ENCODE results near the gene WDR41.

The WDR41 gene

DNA sequence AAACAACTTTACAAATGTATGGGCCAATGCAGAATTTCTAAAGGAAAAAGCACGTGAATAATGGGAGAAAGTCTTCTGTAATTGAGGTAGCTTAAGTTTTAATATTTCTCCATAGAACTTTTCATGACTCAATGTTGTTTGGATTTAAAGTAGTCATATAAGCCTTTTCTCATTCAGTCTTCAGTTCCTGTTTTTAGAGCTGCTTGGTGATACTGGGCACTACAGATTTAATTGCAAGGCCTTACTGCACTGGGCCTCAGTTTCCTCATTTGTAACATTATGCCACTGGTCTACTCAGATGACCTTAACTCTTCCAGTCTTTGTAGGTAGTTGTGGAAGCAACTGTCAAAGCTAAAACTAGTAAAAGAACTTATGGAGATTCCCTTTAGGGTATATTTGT lies 60.4 kb downstream of the WDR41 start:
- Histone ChIP-seq H3K4me1 (ENCODE audit: control insufficient read depth in 2 of 2, insufficient read depth in 1 of 2, low read depth in 1 of 2, low read length in 2 of 2) (peaks cover 0 to 4% of the 10 kb centered on the region in 2 donors), H2BK12ac (ENCODE audit: low read length) (no peak overlapping the region), H3K4me3 (ENCODE audit: low read length in 2 of 2) (no peak overlapping the region), H3K18ac (ENCODE audit: low read length) (no peak overlapping the region), H2AFZ (ENCODE audit: low read length) (no peak overlapping the region), H3K23ac (ENCODE audit: low read depth, low read length, poor library complexity) (no peak overlapping the region), H3K79me1 (ENCODE audit: low read depth, low read length) (no peaks in the 10 kb centered on the region), H3K27ac (replicated peaks; ENCODE audit: low read length) (no peak overlapping the region), H2BK15ac (ENCODE audit: low read length) (no peak overlapping the region), H3K9me3 (replicated peaks in 1 of 2; ENCODE audit: control insufficient read depth in 2 of 2, insufficient read depth in 1 of 2, low read depth in 1 of 2, low read length in 2 of 2) (no peaks in the 10 kb centered on the region), H3K9ac (ENCODE audit: low read depth, low read length, poor library complexity) (no peak overlapping the region), H2AK5ac (ENCODE audit: low read depth, low read length) (no peak overlapping the region), H2BK120ac (ENCODE audit: low read depth, low read length) (no peak overlapping the region), H4K91ac (ENCODE audit: low read depth, low read length, poor library complexity) (no peak overlapping the region), H3K27me3 (ENCODE audit: control insufficient read depth in 3 of 3, insufficient read depth in 3 of 3, low read depth in 1 of 3, low read length in 3 of 3) (no peaks in the 10 kb centered on the region), H3K36me3 (replicated peaks in 1 of 2; ENCODE audit: control insufficient read depth in 2 of 2, insufficient read depth in 2 of 2, low read length in 2 of 2) (peaks cover 2 to 63% of the 10 kb centered on the region in 2 donors), H2BK5ac (ENCODE audit: low read length) (no peak overlapping the region), H3K4ac (ENCODE audit: low read length) (no peak overlapping the region), H3K4me2 (ENCODE audit: insufficient read depth, low read length, poor library complexity, severe bottlenecking) (no peak overlapping the region), H3K14ac (ENCODE audit: low read length) (no peak overlapping the region), H4K8ac (ENCODE audit: low read depth, low read length) (no peak overlapping the region)
- no CpG with 5 or more reads among the region's 1 CpG for WGBS, 2 donors (ENCODE audit: extremely low coverage in 2 of 2, insufficient read length in 2 of 2, insufficient replicate concordance in 1 of 2)
- no peak for DNase-seq (ENCODE audit: low spot score)

DNA sequence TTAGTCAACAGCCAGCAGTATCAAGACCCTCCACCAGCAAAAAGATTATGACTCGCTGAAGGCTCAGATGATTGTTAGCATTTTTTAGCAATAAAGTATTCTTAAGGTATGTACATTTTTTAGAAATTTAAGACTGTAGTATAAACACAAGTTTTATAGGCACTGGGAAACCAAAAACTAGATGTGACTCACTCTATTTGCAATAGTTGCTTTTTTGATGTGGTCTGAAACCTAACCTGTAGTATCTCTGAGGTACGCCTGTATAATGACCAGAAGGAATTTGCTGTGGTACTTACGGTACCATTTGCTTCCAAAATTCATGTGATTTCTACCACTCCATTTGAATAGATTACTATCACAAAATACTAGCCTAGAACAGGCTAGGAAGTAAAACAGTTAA lies 60.8 kb downstream of the WDR41 start:
- H2AK5ac ChIP-seq (ENCODE audit: low read depth, low read length), result no peak overlapping the region
- no peak overlapping the region for H2BK12ac ChIP-seq (ENCODE audit: low read length)
- no peaks in the 10 kb centered on the region for H3K27me3 ChIP-seq (ENCODE audit: control insufficient read depth in 3 of 3, insufficient read depth in 3 of 3, low read depth in 1 of 3, low read length in 3 of 3)
- H2BK120ac ChIP-seq (ENCODE audit: low read depth, low read length), result no peak overlapping the region
- no peak overlapping the region for H3K9ac ChIP-seq (ENCODE audit: low read depth, low read length, poor library complexity)
- no peak overlapping the region for H3K23ac ChIP-seq (ENCODE audit: low read depth, low read length, poor library complexity)
- H3K14ac ChIP-seq (ENCODE audit: low read length), result no peak overlapping the region
- no peak overlapping the region for H3K4me3 ChIP-seq (ENCODE audit: low read length in 2 of 2)
- no peak overlapping the region for H4K8ac ChIP-seq (ENCODE audit: low read depth, low read length)
- H3K9me3 ChIP-seq (replicated peaks in 1 of 2; ENCODE audit: control insufficient read depth in 2 of 2, insufficient read depth in 1 of 2, low read depth in 1 of 2, low read length in 2 of 2), result no peaks in the 10 kb centered on the region
- H2BK15ac ChIP-seq (ENCODE audit: low read length), result no peak overlapping the region
- no peak overlapping the region for H3K4ac ChIP-seq (ENCODE audit: low read length)
- H3K4me1 ChIP-seq (ENCODE audit: control insufficient read depth in 2 of 2, insufficient read depth in 1 of 2, low read depth in 1 of 2, low read length in 2 of 2), result peaks cover 0 to 8% of the 10 kb centered on the region in 2 donors
- DNase-seq (ENCODE audit: low spot score), result no peak
- H3K18ac ChIP-seq (ENCODE audit: low read length), result no peak overlapping the region
- H3K36me3 ChIP-seq (replicated peaks in 1 of 2; ENCODE audit: control insufficient read depth in 2 of 2, insufficient read depth in 2 of 2, low read length in 2 of 2), result peaks cover 2 to 60% of the 10 kb centered on the region in 2 donors
- H4K91ac ChIP-seq (ENCODE audit: low read depth, low read length, poor library complexity), result no peak overlapping the region
- H3K4me2 ChIP-seq (ENCODE audit: insufficient read depth, low read length, poor library complexity, severe bottlenecking), result no peak overlapping the region
- no peak overlapping the region for H2BK5ac ChIP-seq (ENCODE audit: low read length)
- WGBS, 2 donors (ENCODE audit: extremely low coverage in 2 of 2, insufficient read length in 2 of 2, insufficient replicate concordance in 1 of 2), result no CpG with 5 or more reads among the region's 3 CpGs
- no peak overlapping the region for H2AFZ ChIP-seq (ENCODE audit: low read length)
- H3K27ac ChIP-seq (replicated peaks; ENCODE audit: low read length), result no peak overlapping the region
- H3K79me1 ChIP-seq (ENCODE audit: low read depth, low read length), result no peaks in the 10 kb centered on the region

DNA sequence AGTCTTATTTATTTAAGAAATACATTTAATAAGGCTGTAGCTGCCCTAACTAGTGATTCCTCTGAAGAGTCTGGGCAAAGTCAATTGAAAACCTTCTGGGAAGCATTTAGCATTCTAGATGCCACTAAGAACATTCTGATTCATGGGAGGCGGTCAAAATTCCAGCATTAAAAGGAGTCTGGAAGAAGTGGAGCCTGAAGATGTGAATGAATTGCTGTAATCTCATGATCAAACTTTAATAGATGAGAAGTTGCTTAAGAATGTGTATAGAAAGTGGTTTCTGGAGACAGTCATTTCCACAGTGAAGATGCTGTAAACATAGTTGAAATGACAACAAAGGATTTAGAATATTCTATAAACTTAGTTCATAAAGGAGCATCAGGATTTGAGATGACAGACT lies 61.4 kb downstream of the WDR41 start:
- no peaks in the 10 kb centered on the region for H3K79me1 ChIP-seq (ENCODE audit: low read depth, low read length)
- no peak overlapping the region for H2BK15ac ChIP-seq (ENCODE audit: low read length)
- no peaks in the 10 kb centered on the region for H3K27me3 ChIP-seq (ENCODE audit: control insufficient read depth in 3 of 3, insufficient read depth in 3 of 3, low read depth in 1 of 3, low read length in 3 of 3)
- DNase-seq (ENCODE audit: low spot score), result no peak
- no peak overlapping the region for H2AFZ ChIP-seq (ENCODE audit: low read length)
- H3K4me1 ChIP-seq (ENCODE audit: control insufficient read depth in 2 of 2, insufficient read depth in 1 of 2, low read depth in 1 of 2, low read length in 2 of 2), result peaks cover 0 to 10% of the 10 kb centered on the region in 2 donors
- H3K4ac ChIP-seq (ENCODE audit: low read length), result no peak overlapping the region
- H2BK5ac ChIP-seq (ENCODE audit: low read length), result no peak overlapping the region
- H3K27ac ChIP-seq (replicated peaks; ENCODE audit: low read length), result no peak overlapping the region
- H3K36me3 ChIP-seq (replicated peaks in 1 of 2; ENCODE audit: control insufficient read depth in 2 of 2, insufficient read depth in 2 of 2, low read length in 2 of 2), result peaks cover 2 to 58% of the 10 kb centered on the region in 2 donors
- no peak overlapping the region for H3K4me2 ChIP-seq (ENCODE audit: insufficient read depth, low read length, poor library complexity, severe bottlenecking)
- H4K91ac ChIP-seq (ENCODE audit: low read depth, low read length, poor library complexity), result no peak overlapping the region
- H3K9me3 ChIP-seq (replicated peaks in 1 of 2; ENCODE audit: control insufficient read depth in 2 of 2, insufficient read depth in 1 of 2, low read depth in 1 of 2, low read length in 2 of 2), result no peaks in the 10 kb centered on the region
- H3K4me3 ChIP-seq (ENCODE audit: low read length in 2 of 2), result no peak overlapping the region
- H4K8ac ChIP-seq (ENCODE audit: low read depth, low read length), result no peak overlapping the region
- no peak overlapping the region for H2BK120ac ChIP-seq (ENCODE audit: low read depth, low read length)
- WGBS, 2 donors (ENCODE audit: extremely low coverage in 2 of 2, insufficient read length in 2 of 2, insufficient replicate concordance in 1 of 2), result no CpG with 5 or more reads among the region's 1 CpG
- no peak overlapping the region for H3K18ac ChIP-seq (ENCODE audit: low read length)
- H3K14ac ChIP-seq (ENCODE audit: low read length), result no peak overlapping the region
- no peak overlapping the region for H3K9ac ChIP-seq (ENCODE audit: low read depth, low read length, poor library complexity)
- H3K23ac ChIP-seq (ENCODE audit: low read depth, low read length, poor library complexity), result no peak overlapping the region
- H2BK12ac ChIP-seq (ENCODE audit: low read length), result no peak overlapping the region
- H2AK5ac ChIP-seq (ENCODE audit: low read depth, low read length), result no peak overlapping the region

DNA sequence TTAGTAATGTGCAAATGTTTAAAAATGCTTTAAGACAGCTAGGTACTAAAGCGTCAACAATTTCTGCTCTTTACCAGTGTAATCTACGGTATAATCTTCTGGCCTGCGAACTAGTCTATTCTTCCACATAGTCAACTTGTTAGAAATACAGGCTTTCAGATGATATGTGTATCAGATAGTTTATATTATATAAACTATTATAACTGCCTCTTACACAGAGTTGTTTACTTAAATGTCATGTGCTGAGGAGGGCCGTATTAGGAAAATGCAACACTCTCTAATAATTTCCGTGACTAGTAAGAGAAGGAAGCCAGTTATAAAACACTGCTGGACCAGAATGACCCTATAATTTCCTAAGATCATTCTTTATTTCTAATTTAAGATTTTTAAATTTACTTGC lies 63.6 kb downstream of the WDR41 start:
- H2BK120ac ChIP-seq (ENCODE audit: low read depth, low read length), result no peak overlapping the region
- no peak overlapping the region for H3K18ac ChIP-seq (ENCODE audit: low read length)
- H2AFZ ChIP-seq (ENCODE audit: low read length), result no peak overlapping the region
- H3K4me2 ChIP-seq (ENCODE audit: insufficient read depth, low read length, poor library complexity, severe bottlenecking), result no peak overlapping the region
- H3K79me1 ChIP-seq (ENCODE audit: low read depth, low read length), result no peaks in the 10 kb centered on the region
- H3K9ac ChIP-seq (ENCODE audit: low read depth, low read length, poor library complexity), result no peak overlapping the region
- no peak overlapping the region for H2BK5ac ChIP-seq (ENCODE audit: low read length)
- H3K14ac ChIP-seq (ENCODE audit: low read length), result no peak overlapping the region
- H3K36me3 ChIP-seq (replicated peaks in 1 of 2; ENCODE audit: control insufficient read depth in 2 of 2, insufficient read depth in 2 of 2, low read length in 2 of 2), result peaks cover 2 to 40% of the 10 kb centered on the region in 2 donors
- H3K4ac ChIP-seq (ENCODE audit: low read length), result no peak overlapping the region
- H3K27me3 ChIP-seq (ENCODE audit: control insufficient read depth in 3 of 3, insufficient read depth in 3 of 3, low read depth in 1 of 3, low read length in 3 of 3), result no peaks in the 10 kb centered on the region
- H2BK12ac ChIP-seq (ENCODE audit: low read length), result no peak overlapping the region
- H3K9me3 ChIP-seq (replicated peaks in 1 of 2; ENCODE audit: control insufficient read depth in 2 of 2, insufficient read depth in 1 of 2, low read depth in 1 of 2, low read length in 2 of 2), result no peaks in the 10 kb centered on the region
- H3K4me3 ChIP-seq (ENCODE audit: low read length in 2 of 2), result no peak overlapping the region
- peaks cover 0 to 10% of the 10 kb centered on the region in 2 donors for H3K4me1 ChIP-seq (ENCODE audit: control insufficient read depth in 2 of 2, insufficient read depth in 1 of 2, low read depth in 1 of 2, low read length in 2 of 2)
- H4K8ac ChIP-seq (ENCODE audit: low read depth, low read length), result no peak overlapping the region
- DNase-seq (ENCODE audit: low spot score), result no peak
- H3K23ac ChIP-seq (ENCODE audit: low read depth, low read length, poor library complexity), result no peak overlapping the region
- no peak overlapping the region for H2BK15ac ChIP-seq (ENCODE audit: low read length)
- no peak overlapping the region for H2AK5ac ChIP-seq (ENCODE audit: low read depth, low read length)
- H3K27ac ChIP-seq (replicated peaks; ENCODE audit: low read length), result no peak overlapping the region
- H4K91ac ChIP-seq (ENCODE audit: low read depth, low read length, poor library complexity), result no peak overlapping the region
- no CpG with 5 or more reads among the region's 5 CpGs for WGBS, 2 donors (ENCODE audit: extremely low coverage in 2 of 2, insufficient read length in 2 of 2, insufficient replicate concordance in 1 of 2)
